GM10266 (cell line): ENCODE data around the gene RBL1.
"Not testable (repeated sequence)": the region's sequence is repeated elsewhere in the genome, so short reads cannot be mapped to it uniquely, and the experiment has no call there.

Experiments
- DNase-seq: peaks from one replicate; pipeline ENCODE4 v3.0.0; 2012; ENCODE audit errors: extremely low spot score
- CTCF ChIP-seq: IDR thresholded peaks from 2 replicates; pipeline ENCODE4 v1.5.1; 2012; ENCODE audit warnings: mild to moderate bottlenecking, low read depth; ENCODE audit not compliant: control insufficient read depth, insufficient read depth; ENCODE audit errors: missing control alignments

The RBL1 gene

GRCh38 chr20:37032077-37032476 is 63.7 kb downstream of the RBL1 start:
- no peak for DNase-seq
- TF ChIP-seq CTCF: no peak

- TF ChIP-seq CTCF: no peak
- DNase-seq: no peak
Observed at GRCh38 chr20:37020636-37021035, 75.2 kb downstream of the RBL1 start.

GRCh38 chr20:37012631-37013030 is 83.2 kb downstream of the RBL1 start:
- DNase-seq: not testable (repeated sequence)

GRCh38 chr20:37011858-37012257 is 83.9 kb downstream of the RBL1 start:
- not testable (repeated sequence) for DNase-seq

GRCh38 chr20:37011147-37011546 is 84.7 kb downstream of the RBL1 start:
- no peak for TF ChIP-seq CTCF
- DNase-seq: no peak

- DNase-seq: peak; percentile 62
- TF ChIP-seq CTCF: peak; percentile 17
Observed at GRCh38 chr20:37007898-37008649, 87.7 kb downstream of the RBL1 start.

- DNase-seq: peak; percentile 54
Observed at GRCh38 chr20:37005062-37005942, 90.5 kb downstream of the RBL1 start.

GRCh38 chr20:37001634-37002033 is 94.2 kb downstream of the RBL1 start:
- DNase-seq: not testable (repeated sequence)

GRCh38 chr20:37000171-37000570 is 95.6 kb downstream of the RBL1 start:
- not testable (repeated sequence) for DNase-seq

GRCh38 chr20:36998652-36999051 is 97.1 kb downstream of the RBL1 start:
- no peak for TF ChIP-seq CTCF
- no peak for DNase-seq
